ENCODE results near the gene CNN3. TPM values are rescaled to one million over a fixed set of nuclear protein-coding genes. Genes with fewer than 3 reads are reported as not detected.

CNN3 gene
- total RNA-seq, 1 donor from 2014 or later = 238 TPM

DNA sequence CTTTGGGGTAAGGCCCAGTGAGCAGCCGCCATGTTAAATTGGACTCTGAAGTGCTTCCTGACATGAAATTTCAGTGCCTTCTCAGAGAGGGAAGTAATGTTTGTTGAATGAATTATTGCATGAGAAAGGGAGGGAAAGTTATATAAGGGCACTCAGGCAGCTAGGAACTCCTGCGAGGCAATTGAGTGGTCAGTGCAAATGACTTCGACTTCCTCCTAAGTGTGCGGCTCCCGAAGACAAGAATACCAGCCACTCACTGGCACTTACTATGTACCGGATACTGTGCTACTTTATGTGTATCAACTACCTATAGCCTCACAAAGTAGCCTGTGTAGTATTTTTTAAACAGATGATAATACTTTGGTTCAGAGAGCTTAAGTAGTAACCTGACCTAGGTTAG lies 52.5 kb downstream of the CNN3 start:
- no peak for DNase-seq (ENCODE audit: extremely low spot score, unreplicated experiment)
- Mint-ChIP-seq H3K27me3 (ENCODE audit: unreplicated experiment) (no peaks in the 10 kb centered on the region), H3K27ac (ENCODE audit: unreplicated experiment) (no peak overlapping the region), H3K36me3 (ENCODE audit: unreplicated experiment) (no peaks in the 10 kb centered on the region), H3K4me1 (ENCODE audit: unreplicated experiment) (peaks cover 16% of the 10 kb centered on the region), H3K9me3 (ENCODE audit: unreplicated experiment) (no peaks in the 10 kb centered on the region), H3K4me3 (ENCODE audit: unreplicated experiment) (no peak overlapping the region)
- TF ChIP-seq, protein P1, sequence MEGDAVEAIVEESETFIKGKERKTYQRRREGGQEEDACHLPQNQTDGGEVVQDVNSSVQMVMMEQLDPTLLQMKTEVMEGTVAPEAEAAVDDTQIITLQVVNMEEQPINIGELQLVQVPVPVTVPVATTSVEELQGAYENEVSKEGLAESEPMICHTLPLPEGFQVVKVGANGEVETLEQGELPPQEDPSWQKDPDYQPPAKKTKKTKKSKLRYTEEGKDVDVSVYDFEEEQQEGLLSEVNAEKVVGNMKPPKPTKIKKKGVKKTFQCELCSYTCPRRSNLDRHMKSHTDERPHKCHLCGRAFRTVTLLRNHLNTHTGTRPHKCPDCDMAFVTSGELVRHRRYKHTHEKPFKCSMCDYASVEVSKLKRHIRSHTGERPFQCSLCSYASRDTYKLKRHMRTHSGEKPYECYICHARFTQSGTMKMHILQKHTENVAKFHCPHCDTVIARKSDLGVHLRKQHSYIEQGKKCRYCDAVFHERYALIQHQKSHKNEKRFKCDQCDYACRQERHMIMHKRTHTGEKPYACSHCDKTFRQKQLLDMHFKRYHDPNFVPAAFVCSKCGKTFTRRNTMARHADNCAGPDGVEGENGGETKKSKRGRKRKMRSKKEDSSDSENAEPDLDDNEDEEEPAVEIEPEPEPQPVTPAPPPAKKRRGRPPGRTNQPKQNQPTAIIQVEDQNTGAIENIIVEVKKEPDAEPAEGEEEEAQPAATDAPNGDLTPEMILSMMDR (IDR thresholded peaks at IDR 0.05) = no peak

GRCh38 chr1:94873520-94874351 lies 53.2 kb downstream of the CNN3 start:
- TF ChIP-seq, protein P1 (IDR thresholded peaks at IDR 0.05) = no peak
- Mint-ChIP-seq H3K27ac (ENCODE audit: unreplicated experiment) (no peak overlapping the region), H3K4me3 (ENCODE audit: unreplicated experiment) (no peak overlapping the region), H3K4me1 (ENCODE audit: unreplicated experiment) (peaks cover 16% of the 10 kb centered on the region), H3K27me3 (ENCODE audit: unreplicated experiment) (no peaks in the 10 kb centered on the region), H3K9me3 (ENCODE audit: unreplicated experiment) (no peaks in the 10 kb centered on the region), H3K36me3 (ENCODE audit: unreplicated experiment) (no peaks in the 10 kb centered on the region)
- no peak for DNase-seq (ENCODE audit: extremely low spot score, unreplicated experiment)

DNA sequence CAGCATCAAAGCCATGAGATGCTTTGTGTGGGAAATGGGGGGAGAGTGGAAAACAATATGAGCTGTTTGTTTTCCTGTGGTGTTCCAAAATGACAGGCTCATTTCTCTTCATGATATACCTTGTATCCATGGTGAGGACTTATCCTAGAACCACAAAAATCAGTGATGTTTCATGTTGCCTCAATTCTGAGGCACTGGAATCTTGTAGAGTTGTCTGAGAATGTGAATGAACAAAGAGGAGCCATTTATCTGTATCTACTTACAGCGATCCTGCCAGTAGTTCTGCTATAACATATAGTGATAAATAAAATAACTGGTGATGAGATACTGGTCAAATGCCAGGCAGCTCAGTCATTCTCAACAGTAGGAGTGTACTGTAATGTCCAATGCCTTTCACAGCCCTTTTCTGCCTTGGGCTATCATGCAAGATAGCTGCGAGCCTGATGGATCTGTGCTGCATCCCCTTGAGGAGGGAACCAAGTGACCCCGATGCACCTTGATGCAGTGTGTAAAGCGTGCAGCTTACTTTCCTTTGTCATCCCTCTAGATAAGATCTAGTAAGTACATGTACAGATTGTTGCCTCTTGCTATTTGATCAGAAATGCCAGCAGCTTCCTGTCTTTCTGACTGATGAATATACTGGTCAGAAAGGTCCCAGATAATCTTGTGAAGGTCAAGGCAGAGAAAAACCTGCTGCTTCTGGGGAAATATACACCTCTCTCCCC lies 54.0 kb downstream of the CNN3 start:
- H3K36me3 Mint-ChIP-seq (ENCODE audit: unreplicated experiment) = no peaks in the 10 kb centered on the region
- no peaks in the 10 kb centered on the region for H3K27me3 Mint-ChIP-seq (ENCODE audit: unreplicated experiment)
- DNase-seq (ENCODE audit: extremely low spot score, unreplicated experiment) = no peak

GRCh38 chr1:94871031-94871430 lies 55.9 kb downstream of the CNN3 start:
- TF ChIP-seq, protein P1 (IDR thresholded peaks at IDR 0.05) = no peak
- Mint-ChIP-seq H3K36me3 (ENCODE audit: unreplicated experiment) (no peaks in the 10 kb centered on the region), H3K27ac (ENCODE audit: unreplicated experiment) (no peak overlapping the region), H3K27me3 (ENCODE audit: unreplicated experiment) (no peaks in the 10 kb centered on the region), H3K4me3 (ENCODE audit: unreplicated experiment) (no peak overlapping the region), H3K4me1 (ENCODE audit: unreplicated experiment) (peaks cover 27% of the 10 kb centered on the region), H3K9me3 (ENCODE audit: unreplicated experiment) (no peaks in the 10 kb centered on the region)
- DNase-seq (ENCODE audit: extremely low spot score, unreplicated experiment) = no peak

More for the DNA sequence above, 54.0 kb downstream of the CNN3 start:
- no peaks in the 10 kb centered on the region for H3K9me3 Mint-ChIP-seq (ENCODE audit: unreplicated experiment)
- peaks cover 16% of the 10 kb centered on the region for H3K4me1 Mint-ChIP-seq (ENCODE audit: unreplicated experiment)
- H3K4me3 Mint-ChIP-seq (ENCODE audit: unreplicated experiment) = no peak overlapping the region
- TF ChIP-seq, protein P1 (IDR thresholded peaks at IDR 0.05) = no peak
- H3K27ac Mint-ChIP-seq (ENCODE audit: unreplicated experiment) = no peak overlapping the region
